Ishikawa (cell line): ENCODE results near the gene INPP4B.

Source experiments
- CEBPB ChIP-seq: IDR thresholded peaks from 2 replicates; pipeline ENCODE4 v1.6.1; 2012
- CREB1 ChIP-seq: IDR thresholded peaks from 2 replicates; pipeline ENCODE4 v1.6.1; 2012; ENCODE audit warnings: low read depth
- EGR1 ChIP-seq: IDR thresholded peaks from 2 replicates; pipeline ENCODE4 v1.6.1; 2012
- EP300 ChIP-seq: IDR thresholded peaks from 2 replicates; pipeline ENCODE4 v1.6.1; 2012; ENCODE audit warnings: borderline replicate concordance
- FOXM1 ChIP-seq: IDR thresholded peaks from 2 replicates; pipeline ENCODE4 v1.6.1; 2012; ENCODE audit warnings: low read depth, borderline replicate concordance
- MAX ChIP-seq: IDR thresholded peaks from 2 replicates; pipeline ENCODE4 v1.6.1; 2012
- NFIC ChIP-seq: IDR thresholded peaks from 2 replicates; pipeline ENCODE4 v1.6.1; 2012
- RAD21 ChIP-seq: IDR thresholded peaks from 2 replicates; pipeline ENCODE4 v1.6.1; 2012; ENCODE audit warnings: low read depth
- REST ChIP-seq: IDR thresholded peaks from 2 replicates; pipeline ENCODE4 v1.6.1; 2012; ENCODE audit warnings: low read depth, mild to moderate bottlenecking
- TAF1 ChIP-seq: IDR thresholded peaks from 2 replicates; pipeline ENCODE4 v1.6.1; 2012; ENCODE audit warnings: low read depth, mild to moderate bottlenecking
- TCF12 ChIP-seq: IDR thresholded peaks from 2 replicates; pipeline ENCODE4 v1.6.1; 2012; ENCODE audit warnings: low read depth
- TEAD4 ChIP-seq: IDR thresholded peaks from 2 replicates; pipeline ENCODE4 v1.6.1; 2012
- YY1 ChIP-seq: IDR thresholded peaks from 2 replicates; pipeline ENCODE4 v1.6.1; 2012; ENCODE audit warnings: low read depth
- ZBTB7A ChIP-seq: IDR thresholded peaks from 2 replicates; pipeline ENCODE4 v1.6.1; 2012; ENCODE audit warnings: low read depth
- TF ChIP-seq, protein P1 (sequence below): IDR thresholded peaks from 2 replicates; pipeline ENCODE4 v1.6.1; 2012

The INPP4B gene

GRCh38 chr4:142414366-142414990 lies 431.6 kb downstream of the INPP4B start:
- TF ChIP-seq TAF1, result no peak
- TF ChIP-seq REST, result no peak
- TF ChIP-seq TEAD4, result no peak
- TF ChIP-seq YY1, result no peak
- no peak for TF ChIP-seq RAD21
- TF ChIP-seq, protein P1, sequence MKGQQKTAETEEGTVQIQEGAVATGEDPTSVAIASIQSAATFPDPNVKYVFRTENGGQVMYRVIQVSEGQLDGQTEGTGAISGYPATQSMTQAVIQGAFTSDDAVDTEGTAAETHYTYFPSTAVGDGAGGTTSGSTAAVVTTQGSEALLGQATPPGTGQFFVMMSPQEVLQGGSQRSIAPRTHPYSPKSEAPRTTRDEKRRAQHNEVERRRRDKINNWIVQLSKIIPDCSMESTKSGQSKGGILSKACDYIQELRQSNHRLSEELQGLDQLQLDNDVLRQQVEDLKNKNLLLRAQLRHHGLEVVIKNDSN, result no peak
- no peak for TF ChIP-seq FOXM1
- TF ChIP-seq MAX, result no peak
- TF ChIP-seq TCF12, result no peak
- TF ChIP-seq CEBPB, result no peak
- no peak for TF ChIP-seq ZBTB7A
- TF ChIP-seq NFIC, result no peak
- no peak for TF ChIP-seq EGR1
- no peak for TF ChIP-seq EP300

DNA sequence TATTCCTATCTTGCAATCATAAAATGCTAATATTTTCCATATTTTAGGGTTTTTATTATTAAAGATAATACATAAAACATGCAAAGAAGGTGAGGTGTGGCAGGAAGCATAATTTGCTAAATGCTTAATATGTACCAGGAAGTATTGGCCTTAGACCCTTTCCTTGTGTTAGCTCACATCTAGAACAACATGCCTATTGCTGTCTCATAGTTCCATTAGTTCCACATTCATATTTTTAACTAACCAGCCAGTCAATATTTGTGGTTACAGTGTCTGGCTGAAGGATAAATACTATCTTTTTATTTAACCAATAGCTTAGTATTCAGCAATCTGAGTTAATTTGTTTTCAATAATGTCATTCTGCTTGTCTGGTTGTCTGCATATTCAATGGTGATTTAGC lies 432.6 kb downstream of the INPP4B start:
- no peak for TF ChIP-seq TCF12
- no peak for TF ChIP-seq REST
- TF ChIP-seq MAX, result no peak
- TF ChIP-seq EP300, result no peak

DNA sequence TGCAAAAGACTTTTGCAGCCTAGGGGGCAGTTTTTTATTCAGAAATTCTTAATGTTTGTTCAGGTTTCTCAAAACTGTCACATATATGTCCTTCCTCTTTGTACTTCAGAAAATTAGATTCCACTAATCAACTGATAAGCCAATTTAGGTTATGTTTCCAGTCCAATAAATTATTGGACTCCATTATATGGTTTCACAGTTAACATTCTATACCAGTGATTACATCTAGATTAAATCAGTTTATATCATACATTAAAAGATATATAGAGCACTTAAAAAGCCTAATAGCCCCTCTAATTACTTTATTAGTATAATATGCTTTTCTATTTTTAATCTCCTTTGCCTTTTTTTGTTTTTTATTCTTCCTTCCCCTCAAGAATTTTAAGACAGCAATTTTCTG lies 434.1 kb downstream of the INPP4B start:
- no peak for TF ChIP-seq ZBTB7A
- no peak for TF ChIP-seq CREB1
- TF ChIP-seq NFIC, result no peak
- TF ChIP-seq FOXM1, result no peak
- TF ChIP-seq TEAD4, result no peak
- no peak for TF ChIP-seq EGR1
- no peak for TF ChIP-seq MAX
- no peak for TF ChIP-seq YY1
- no peak for TF ChIP-seq EP300
- no peak for TF ChIP-seq REST
- TF ChIP-seq TAF1, result no peak
- no peak for TF ChIP-seq RAD21

DNA sequence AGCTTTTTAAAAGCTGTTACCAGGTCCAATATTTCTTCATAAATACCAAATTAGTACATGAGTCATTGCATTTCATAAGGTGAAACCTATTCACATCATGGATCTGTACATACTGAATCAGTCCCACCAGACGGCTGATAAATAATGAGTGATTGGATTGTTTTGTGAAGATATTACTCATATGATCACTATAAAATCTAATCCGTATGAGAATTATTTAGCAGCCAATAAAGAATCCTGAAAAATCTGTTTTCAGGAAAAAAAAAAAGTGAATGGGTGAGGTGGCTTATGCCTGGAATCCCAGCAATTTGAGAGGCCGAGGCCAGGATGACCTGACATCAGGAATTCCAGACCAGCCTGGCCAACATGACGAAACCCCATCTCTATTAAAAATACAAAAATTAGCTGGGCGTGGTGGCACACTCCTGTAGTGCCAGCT lies 438.1 kb downstream of the INPP4B start:
- no peak for TF ChIP-seq ZBTB7A
- TF ChIP-seq TAF1, result no peak
- TF ChIP-seq TEAD4, result peak; percentile 99
- peak; percentile 82 for TF ChIP-seq NFIC
- no peak for TF ChIP-seq EGR1
- TF ChIP-seq RAD21, result peak; percentile 15; the same call in 1 of the 2 replicates
- TF ChIP-seq CEBPB, result peak; percentile 42
- peak; percentile 92 for TF ChIP-seq EP300
- TF ChIP-seq FOXM1, result peak; percentile 85
- TF ChIP-seq, protein P1, result no peak
- TF ChIP-seq REST, result no peak
- TF ChIP-seq MAX, result 0 out of 2 replicates have a peak, but pooled peaks have one; percentile 20
- TF ChIP-seq YY1, result 0 out of 2 replicates have a peak, but pooled peaks have one; percentile 10
- TF ChIP-seq CREB1, result no peak
- peak; percentile 93 for TF ChIP-seq TCF12
